IMR-90 (cell line): ENCODE data around the gene CENPQ. TPM values are rescaled to one million over a fixed set of nuclear protein-coding genes. Genes with fewer than 3 reads are reported as not detected.

ENCODE experiments used
- ATAC-seq: fragments of 200-7000 bp; cut with Tn5 transposase; 2 replicates; pipeline ENCODE4 v1.9.1; 2020; ENCODE audit warnings: low read depth, mild to moderate bottlenecking, moderate library complexity
- BruUV-seq: library from RNA; stranded (reverse); fragments of 400-500 nt; replicated peaks from 2 replicates; lab custom pipeline; 2021; lab: Mats Ljungman, UMichigan
- CTCF ChIA-PET: fragments of 300-600 bp; formaldehyde crosslinking; extraction: SDS; loops from one replicate; lab custom pipeline; 2021; ENCODE audit warnings: antibody characterized with exemption; lab: Yijun Ruan, JAX
- POLR2A ChIA-PET: fragments of 300-600 bp; sonication (Branson Sonifier 250); formaldehyde crosslinking; loops from one replicate; lab custom pipeline; 2022; ENCODE audit warnings: antibody characterized with exemption; ENCODE audit not compliant: unreplicated experiment; lab: Charles Lee
- DNase-seq: peaks from one replicate; pipeline ENCODE4 v3.0.0; 2013
- H2AFZ ChIP-seq: replicated peaks from 2 replicates; pipeline ENCODE3; 2013; ENCODE audit warnings: low read length, mild to moderate bottlenecking; ENCODE audit not compliant: poor library complexity
- H2AK5ac ChIP-seq: 2 replicates; pipeline ENCODE4 v1.6.1; 2013; ENCODE audit warnings: low read depth, low read length, inconsistent platforms
- H2AK9ac ChIP-seq: replicated peaks from 2 replicates; pipeline ENCODE3; 2013; ENCODE audit warnings: mild to moderate bottlenecking, low read depth, low read length, moderate library complexity; ENCODE audit not compliant: poor library complexity
- H2BK120ac ChIP-seq: 2 replicates; pipeline ENCODE4 v1.6.1; 2013; ENCODE audit warnings: low read depth, low read length, inconsistent platforms
- H2BK15ac ChIP-seq: 3 replicates; pipeline ENCODE4 v1.6.1; 2013; ENCODE audit warnings: low read depth, low read length, inconsistent platforms
- H2BK20ac ChIP-seq: 2 replicates; pipeline ENCODE4 v1.6.1; 2013; ENCODE audit warnings: low read depth, mild to moderate bottlenecking, inconsistent platforms, low read length, moderate library complexity
- H2BK5ac ChIP-seq: 2 replicates; pipeline ENCODE4 v1.6.1; 2013; ENCODE audit warnings: mild to moderate bottlenecking, low read depth, low read length, inconsistent platforms; ENCODE audit not compliant: poor library complexity, severe bottlenecking
- H3K14ac ChIP-seq: replicated peaks from 2 replicates; pipeline ENCODE4 v1.6.1; 2013; ENCODE audit warnings: low read depth, low read length, inconsistent platforms
- H3K18ac ChIP-seq: 2 replicates; pipeline ENCODE4 v1.6.1; 2013; ENCODE audit warnings: low read depth, low read length, control low read depth
- H3K23ac ChIP-seq: 2 replicates; pipeline ENCODE4 v1.6.1; 2013; ENCODE audit warnings: low read depth, low read length, inconsistent platforms
- H3K27ac ChIP-seq: 2 replicates; pipeline ENCODE4 v1.5.1; 2013; ENCODE audit warnings: mild to moderate bottlenecking, control low read depth, low read length; ENCODE audit not compliant: insufficient read depth
- H3K27me3 ChIP-seq: 2 replicates; pipeline ENCODE4 v1.6.1; 2013; ENCODE audit warnings: low read length; ENCODE audit not compliant: control insufficient read depth, insufficient read depth
- H3K36me3 ChIP-seq: 2 replicates; pipeline ENCODE4 v1.6.1; 2013; ENCODE audit warnings: low read length, mixed read lengths; ENCODE audit not compliant: control insufficient read depth, insufficient read depth
- H3K4ac ChIP-seq: 2 replicates; pipeline ENCODE4 v1.6.1; 2013; ENCODE audit warnings: low read depth, low read length, inconsistent platforms
- H3K4me1 ChIP-seq: 2 replicates; pipeline ENCODE4 v1.6.1; 2013; ENCODE audit warnings: low read length, mixed read lengths; ENCODE audit not compliant: control insufficient read depth, insufficient read depth
- H3K4me2 ChIP-seq: 2 replicates; pipeline ENCODE4 v1.6.1; 2013; ENCODE audit warnings: low read depth, mild to moderate bottlenecking, control low read depth, low read length, moderate library complexity
- H3K4me3 ChIP-seq: 2 replicates; pipeline ENCODE4 v1.5.1; 2013; ENCODE audit warnings: low read depth, mild to moderate bottlenecking, control low read depth, low read length, moderate library complexity; ENCODE audit not compliant: insufficient read depth
- H3K56ac ChIP-seq: 2 replicates; pipeline ENCODE4 v1.6.1; 2013; ENCODE audit warnings: low read length, inconsistent platforms; ENCODE audit not compliant: insufficient read depth; ENCODE audit errors: extremely low read depth
- H3K79me1 ChIP-seq, 2 experiments: 2 replicates each; pipeline ENCODE4 v1.6.1; 2013; ENCODE audit warnings: low read length in 2 of 2, inconsistent platforms in 1 of 2, low read depth in 1 of 2
- H3K9ac ChIP-seq: 2 replicates; pipeline ENCODE4 v1.6.1; 2013; ENCODE audit warnings: low read depth, low read length, control low read depth
- H3K9me1 ChIP-seq: 2 replicates; pipeline ENCODE4 v1.6.1; 2013; ENCODE audit warnings: low read length, inconsistent platforms; ENCODE audit not compliant: insufficient read depth
- H3K9me3 ChIP-seq: 2 replicates; pipeline ENCODE4 v1.6.1; 2013; ENCODE audit warnings: low read length; ENCODE audit not compliant: control insufficient read depth, insufficient read depth
- H4K20me1 ChIP-seq: 2 replicates; pipeline ENCODE4 v1.6.1; 2013; ENCODE audit warnings: low read length, inconsistent platforms; ENCODE audit not compliant: insufficient read depth
- H4K5ac ChIP-seq: 2 replicates; pipeline ENCODE4 v1.6.1; 2013; ENCODE audit warnings: mild to moderate bottlenecking, low read depth, low read length, control low read depth
- H4K8ac ChIP-seq, 2 experiments: 2 replicates each; pipeline ENCODE4 v1.6.1; 2013; ENCODE audit warnings: low read depth in 2 of 2, low read length in 2 of 2, control low read depth in 1 of 2, inconsistent platforms in 1 of 2
- H4K91ac ChIP-seq: 2 replicates; pipeline ENCODE4 v1.6.1; 2013; ENCODE audit warnings: low read depth, low read length, inconsistent platforms; ENCODE audit not compliant: insufficient read depth
- BHLHE40 ChIP-seq: fragments of 150-350 bp; IDR thresholded peaks from 2 replicates; pipeline ENCODE4 v1.6.1; 2016; ENCODE audit warnings: mild to moderate bottlenecking, low read depth, low read length
- CEBPB ChIP-seq: IDR thresholded peaks from 2 replicates; pipeline ENCODE4 v1.6.1; 2012; ENCODE audit warnings: low read depth, low read length, improper control_type of control experiment
- CHD1 ChIP-seq: IDR thresholded peaks from 2 replicates; pipeline ENCODE4 v1.6.1; 2012; ENCODE audit warnings: low read depth, low read length, improper control_type of control experiment
- FOS ChIP-seq: fragments of 150-350 bp; IDR thresholded peaks from 2 replicates; pipeline ENCODE4 v1.6.1; 2016; ENCODE audit warnings: low read depth, low read length
- MAZ ChIP-seq: IDR thresholded peaks from 2 replicates; pipeline ENCODE4 v1.6.1; 2012; ENCODE audit warnings: low read depth, mild to moderate bottlenecking, low read length, improper control_type of control experiment, moderate library complexity, borderline replicate concordance
- MXI1 ChIP-seq: IDR thresholded peaks from 2 replicates; pipeline ENCODE4 v1.6.1; 2012; ENCODE audit warnings: low read depth, mild to moderate bottlenecking, low read length, moderate library complexity, borderline replicate concordance
- POLR2A ChIP-seq: IDR thresholded peaks from 2 replicates; pipeline ENCODE4 v1.6.1; 2012; ENCODE audit warnings: mild to moderate bottlenecking, low read depth, low read length
- RAD21 ChIP-seq: IDR thresholded peaks from 2 replicates; pipeline ENCODE4 v1.6.1; 2012; ENCODE audit warnings: low read length, improper control_type of control experiment
- RFX5 ChIP-seq: IDR thresholded peaks from 2 replicates; pipeline ENCODE4 v1.8.0; 2012; ENCODE audit warnings: low read depth, mild to moderate bottlenecking, low read length, moderate library complexity
- SMC3 ChIP-seq: fragments of 150-350 bp; IDR thresholded peaks from 2 replicates; pipeline ENCODE4 v1.6.1; 2016; ENCODE audit warnings: low read depth, mild to moderate bottlenecking, antibody characterized with exemption, low read length, moderate library complexity
- WGBS, 2 experiments: methylation state at CpG; one replicate each; pipeline versions ENCODE4 v1.1.5 to v1.1.7; 2013; ENCODE audit warnings: missing lambda C conversion rate in 2 of 2; ENCODE audit not compliant: insufficient read length in 1 of 2; ENCODE audit errors: extremely low coverage in 2 of 2; 5-methylcytosine and 5-hydroxymethylcytosine counted together
- dilution Hi-C: fragments of 300-500 bp; cut with HindIII; formaldehyde crosslinking; loops from one replicate; pipeline ENCODE4 v1.14.3; 2018; ENCODE audit warnings: low sequenced_read_pairs; ENCODE audit not compliant: unreplicated experiment
- in situ Hi-C: fragments of 300-500 bp; cut with MboI; formaldehyde crosslinking; loops from 3 replicates; pipeline ENCODE4 v1.14.3; 2019; ENCODE audit warnings: low sequenced_read_pairs, inconsistent platforms, mixed read lengths
- intact Hi-C: fragments of 100-400 bp; cut with micrococcal nuclease; formaldehyde crosslinking; loops from 2 replicates; pipeline ENCODE4 v1.10.0; 2022
- polyA plus RNA-seq, 3 experiments: library from polyadenylated mRNA; depleted of rRNA; stranded (reverse); fragments of >200 nt; gene quantifications; 2 replicates each; pipeline ENCODE4 v1.2.3, GENCODE V29; 2012; ENCODE audit warnings: low replicate concordance in 1 of 3
- total RNA-seq: library from RNA; depleted of rRNA; stranded (reverse); fragments of >200 nt; gene quantifications from 2 replicates; pipeline ENCODE4 v1.2.3, GENCODE V29; 2012
- TF ChIP-seq, protein P1 (sequence below): conservative IDR thresholded peaks from 2 replicates; pipeline ENCODE4 v1.5.1; 2012; ENCODE audit warnings: mild to moderate bottlenecking, low read depth, low read length, improper control_type of control experiment
- TF ChIP-seq, protein P2 (sequence below): fragments of 150-350 bp; IDR thresholded peaks from 2 replicates; pipeline ENCODE4 v1.6.1; 2017; ENCODE audit warnings: mild to moderate bottlenecking, antibody characterized with exemption, low read length, low read depth
- TF ChIP-seq, protein P3 (sequence below): fragments of 150-350 bp; IDR thresholded peaks from 2 replicates; pipeline ENCODE4 v1.6.1; 2016; ENCODE audit warnings: low read depth, mild to moderate bottlenecking, low read length, moderate library complexity, borderline replicate concordance

The CENPQ gene
- total and polyA plus RNA-seq, 2 of the 4 experiments (the other 2 are of a cell fraction) = 2.2 to 3.7 TPM

DNA sequence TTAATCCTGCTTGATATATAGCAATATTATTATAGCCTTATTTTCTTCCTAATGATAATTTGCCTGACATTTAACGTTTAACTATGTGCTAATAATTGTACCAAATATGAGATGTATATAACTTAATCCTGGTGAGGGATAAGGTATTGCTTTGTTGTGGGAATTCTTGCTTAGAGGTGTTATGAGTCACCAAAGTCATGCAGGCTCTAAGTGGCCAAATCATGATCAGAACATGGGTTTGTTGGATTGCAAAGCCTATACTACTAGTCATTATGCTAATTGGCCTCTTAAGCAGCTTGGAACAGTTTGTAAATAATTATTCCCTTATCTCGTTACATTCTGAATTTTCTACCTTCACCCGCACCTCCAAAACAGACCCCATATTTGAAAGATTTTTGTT lies 65.4 kb downstream of the CENPQ start:
- WGBS, 2 experiments = no CpG with 5 or more reads among the region's 3 CpGs
- TF ChIP-seq POLR2A (no peak), MXI1 (no peak), CEBPB (no peak), MAZ (no peak), RFX5 (no peak), SMC3 (no peak), BHLHE40 (no peak), RAD21 (no peak), FOS (no peak), CHD1 (no peak)
- TF ChIP-seq, protein P1, sequence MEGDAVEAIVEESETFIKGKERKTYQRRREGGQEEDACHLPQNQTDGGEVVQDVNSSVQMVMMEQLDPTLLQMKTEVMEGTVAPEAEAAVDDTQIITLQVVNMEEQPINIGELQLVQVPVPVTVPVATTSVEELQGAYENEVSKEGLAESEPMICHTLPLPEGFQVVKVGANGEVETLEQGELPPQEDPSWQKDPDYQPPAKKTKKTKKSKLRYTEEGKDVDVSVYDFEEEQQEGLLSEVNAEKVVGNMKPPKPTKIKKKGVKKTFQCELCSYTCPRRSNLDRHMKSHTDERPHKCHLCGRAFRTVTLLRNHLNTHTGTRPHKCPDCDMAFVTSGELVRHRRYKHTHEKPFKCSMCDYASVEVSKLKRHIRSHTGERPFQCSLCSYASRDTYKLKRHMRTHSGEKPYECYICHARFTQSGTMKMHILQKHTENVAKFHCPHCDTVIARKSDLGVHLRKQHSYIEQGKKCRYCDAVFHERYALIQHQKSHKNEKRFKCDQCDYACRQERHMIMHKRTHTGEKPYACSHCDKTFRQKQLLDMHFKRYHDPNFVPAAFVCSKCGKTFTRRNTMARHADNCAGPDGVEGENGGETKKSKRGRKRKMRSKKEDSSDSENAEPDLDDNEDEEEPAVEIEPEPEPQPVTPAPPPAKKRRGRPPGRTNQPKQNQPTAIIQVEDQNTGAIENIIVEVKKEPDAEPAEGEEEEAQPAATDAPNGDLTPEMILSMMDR = no peak
- TF ChIP-seq, protein P2, sequence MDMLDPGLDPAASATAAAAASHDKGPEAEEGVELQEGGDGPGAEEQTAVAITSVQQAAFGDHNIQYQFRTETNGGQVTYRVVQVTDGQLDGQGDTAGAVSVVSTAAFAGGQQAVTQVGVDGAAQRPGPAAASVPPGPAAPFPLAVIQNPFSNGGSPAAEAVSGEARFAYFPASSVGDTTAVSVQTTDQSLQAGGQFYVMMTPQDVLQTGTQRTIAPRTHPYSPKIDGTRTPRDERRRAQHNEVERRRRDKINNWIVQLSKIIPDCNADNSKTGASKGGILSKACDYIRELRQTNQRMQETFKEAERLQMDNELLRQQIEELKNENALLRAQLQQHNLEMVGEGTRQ = no peak
- TF ChIP-seq, protein P3, sequence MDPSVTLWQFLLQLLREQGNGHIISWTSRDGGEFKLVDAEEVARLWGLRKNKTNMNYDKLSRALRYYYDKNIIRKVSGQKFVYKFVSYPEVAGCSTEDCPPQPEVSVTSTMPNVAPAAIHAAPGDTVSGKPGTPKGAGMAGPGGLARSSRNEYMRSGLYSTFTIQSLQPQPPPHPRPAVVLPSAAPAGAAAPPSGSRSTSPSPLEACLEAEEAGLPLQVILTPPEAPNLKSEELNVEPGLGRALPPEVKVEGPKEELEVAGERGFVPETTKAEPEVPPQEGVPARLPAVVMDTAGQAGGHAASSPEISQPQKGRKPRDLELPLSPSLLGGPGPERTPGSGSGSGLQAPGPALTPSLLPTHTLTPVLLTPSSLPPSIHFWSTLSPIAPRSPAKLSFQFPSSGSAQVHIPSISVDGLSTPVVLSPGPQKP = no peak
- Histone ChIP-seq H3K56ac (no peak overlapping the region), H3K9ac (no peak overlapping the region), H3K4me1 (no peaks in the 10 kb centered on the region), H3K14ac (no peak overlapping the region), H3K79me1 (no peaks in the 10 kb centered on the region), H3K27me3 (no peaks in the 10 kb centered on the region), H2BK120ac (no peak overlapping the region), H3K18ac (no peak overlapping the region), H4K20me1 (no peaks in the 10 kb centered on the region), H2AK9ac (no peak overlapping the region), H2BK15ac (no peak overlapping the region), H3K36me3 (no peaks in the 10 kb centered on the region), H3K4ac (no peak overlapping the region), H2BK20ac (no peak overlapping the region), H3K4me2 (no peak overlapping the region), H4K5ac (no peak overlapping the region), H4K8ac (no peak overlapping the region), H2BK5ac (no peak overlapping the region), H3K9me1 (no peaks in the 10 kb centered on the region), H4K91ac (no peak overlapping the region), H2AK5ac (no peak overlapping the region), H3K23ac (no peak overlapping the region), H3K27ac (no peak overlapping the region), H3K4me3 (no peak overlapping the region), H2AFZ (no peak overlapping the region), H3K9me3 (no peaks in the 10 kb centered on the region)
- no TSS peak for BruUV-seq
- DNase-seq (no peak), ATAC-seq (no peak)
- in situ Hi-C loops = loop anchor here (10.0 to 25.0 kb wide), 2 partner anchors 76 to 309 kb away; no protein-coding TSS in a partner anchor
- POLR2A ChIA-PET = no interaction called here
- CTCF ChIA-PET = no interaction called here
- intact Hi-C loops = no loop called here
- dilution Hi-C loops = no loop called here
